Ovary (tissue), 1 donor: ENCODE results near the gene YDJC.

Experiments used
- EP300 ChIP-seq: sonication (generic); formaldehyde crosslinking; IDR thresholded peaks from one replicate; pipeline ENCODE4 v1.6.1; 2017; ENCODE audit warnings: antibody characterized with exemption
- POLR2A ChIP-seq: fragments of 450-650 bp; IDR thresholded peaks from one replicate; pipeline ENCODE4 v1.6.1; 2017; ENCODE audit warnings: antibody characterized with exemption, mild to moderate bottlenecking, moderate library complexity

- no peak for TF ChIP-seq POLR2A
- no peak for TF ChIP-seq EP300
Observed at GRCh38 chr22:21626073-21626734, 3.6 kb downstream of the YDJC start.
